NCI-H526 treated with DMSO at 0.1 percent for 48 hours (cell line): ENCODE measurements around the gene CYBC1.
"Not testable (repeated sequence)": the region's sequence is repeated elsewhere in the genome, so short reads cannot be mapped to it uniquely, and the experiment has no call there.

Experiments
- DNase-seq: peaks from one replicate; lab custom pipeline; 2025; lab: John Stamatoyannopoulos, UW

The CYBC1 gene

DNA sequence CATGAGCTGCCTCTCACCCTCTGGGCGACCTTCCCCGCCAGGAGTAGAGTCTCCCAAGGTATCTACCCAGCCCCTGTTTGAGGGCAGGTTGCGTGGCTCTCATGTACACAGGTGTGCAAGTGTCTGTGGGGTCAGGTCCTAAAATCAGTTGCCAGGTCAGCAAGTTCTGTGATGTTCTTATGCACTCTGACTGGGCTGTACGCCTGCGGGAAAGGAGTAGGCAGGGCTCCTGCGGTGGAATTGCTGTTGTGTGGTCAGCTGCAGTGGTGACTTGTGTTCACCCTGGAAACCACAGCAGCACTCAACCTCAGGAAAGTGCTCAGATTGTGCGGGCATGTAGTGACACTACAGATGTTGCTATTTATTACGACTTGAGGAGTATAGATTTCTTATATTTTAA lies 27.4 kb upstream of the CYBC1 start:
- no peak for DNase-seq

DNA sequence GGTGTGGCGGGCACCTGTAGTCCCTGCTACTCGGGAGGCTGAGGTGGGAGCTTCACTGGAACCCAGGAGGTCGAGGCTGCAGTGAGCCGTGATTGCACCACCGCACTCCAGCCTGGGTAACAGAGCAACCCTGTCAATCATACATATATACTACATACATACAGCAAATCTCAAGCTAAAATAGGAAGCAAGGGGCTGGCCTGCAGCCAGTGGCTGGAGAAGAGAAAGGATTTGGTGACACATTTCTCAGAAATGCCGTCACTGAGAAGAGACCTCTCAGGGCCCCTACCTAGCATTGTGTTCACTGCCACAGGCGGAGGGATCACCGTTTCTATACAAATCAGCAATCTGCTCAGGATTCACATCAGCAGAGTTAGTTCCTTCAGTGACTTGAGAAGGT lies 24.9 kb upstream of the CYBC1 start:
- DNase-seq = no peak

DNA sequence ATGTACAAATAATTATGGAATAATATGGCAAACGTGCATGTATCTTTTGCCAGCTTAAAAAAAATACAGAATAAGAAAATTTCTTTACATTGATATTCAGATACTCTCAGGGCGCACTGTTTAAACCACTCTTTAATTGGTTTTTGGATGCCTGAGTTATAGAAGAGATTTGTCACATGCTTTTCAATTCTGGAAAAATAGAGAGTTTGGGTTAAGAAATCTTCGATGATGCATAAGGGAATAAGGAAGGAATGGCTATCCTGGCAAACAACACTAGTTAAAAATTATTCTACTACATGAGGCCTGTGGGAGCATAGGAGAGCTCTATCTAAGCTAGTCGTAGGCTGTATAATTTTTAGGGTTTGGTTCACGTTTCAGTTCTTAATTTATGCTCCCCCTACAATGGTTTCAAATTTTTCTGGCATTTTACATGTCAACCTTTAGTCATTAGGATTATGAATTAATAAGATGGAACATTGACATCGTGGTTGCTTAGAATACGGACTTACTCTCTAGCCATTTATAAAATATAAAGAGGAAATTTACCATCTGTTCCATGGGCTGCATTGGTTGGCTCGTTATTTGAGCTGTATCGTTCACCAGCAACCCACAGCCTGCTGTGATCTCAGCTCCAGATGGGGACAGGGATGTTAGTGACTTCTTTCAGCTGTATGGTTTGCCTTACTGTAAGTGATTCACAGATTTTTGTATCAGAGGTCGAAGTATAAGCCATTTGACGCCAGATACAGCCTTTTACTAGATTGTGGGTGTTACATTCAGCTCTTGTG lies 23.9 kb upstream of the CYBC1 start:
- DNase-seq = no peak

DNA sequence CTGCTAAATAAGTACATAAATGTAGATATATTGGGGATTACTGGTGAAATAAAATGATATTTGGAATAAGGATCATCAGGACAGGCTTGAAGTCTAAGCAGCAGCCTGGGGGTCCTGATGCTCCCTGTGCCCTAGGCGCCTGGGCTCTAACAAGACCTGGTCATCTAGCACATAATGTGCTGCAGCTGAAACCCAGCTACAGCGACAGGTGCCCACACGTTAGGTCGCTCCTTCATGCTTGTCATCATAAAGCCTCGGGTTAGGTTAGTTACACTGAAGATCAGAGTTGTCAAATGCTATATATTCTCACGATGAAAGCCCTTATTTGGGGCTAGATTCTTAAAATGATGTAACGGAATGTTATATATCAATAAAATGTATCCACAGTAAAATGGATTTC lies 19.5 kb upstream of the CYBC1 start:
- no peak for DNase-seq

DNA sequence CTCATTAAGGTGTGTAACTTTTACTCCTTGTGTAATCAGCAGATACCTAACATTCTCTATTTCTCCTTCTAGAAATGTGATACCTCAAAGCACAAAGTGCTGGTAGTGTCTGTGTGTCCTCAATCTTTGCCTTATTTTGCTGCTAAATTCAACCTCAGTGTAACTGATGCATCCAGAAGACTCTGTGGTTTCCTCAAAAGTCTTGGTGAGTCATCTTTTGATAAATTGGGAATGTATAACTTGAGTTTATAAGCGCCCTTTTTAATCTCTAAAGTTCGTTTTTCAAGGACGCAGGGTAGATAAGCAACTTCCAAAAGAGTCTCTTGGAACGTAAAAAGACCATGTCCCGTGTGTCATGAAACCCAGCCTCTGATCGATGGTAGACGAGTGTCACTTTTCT lies 18.1 kb upstream of the CYBC1 start:
- no peak for DNase-seq

DNA sequence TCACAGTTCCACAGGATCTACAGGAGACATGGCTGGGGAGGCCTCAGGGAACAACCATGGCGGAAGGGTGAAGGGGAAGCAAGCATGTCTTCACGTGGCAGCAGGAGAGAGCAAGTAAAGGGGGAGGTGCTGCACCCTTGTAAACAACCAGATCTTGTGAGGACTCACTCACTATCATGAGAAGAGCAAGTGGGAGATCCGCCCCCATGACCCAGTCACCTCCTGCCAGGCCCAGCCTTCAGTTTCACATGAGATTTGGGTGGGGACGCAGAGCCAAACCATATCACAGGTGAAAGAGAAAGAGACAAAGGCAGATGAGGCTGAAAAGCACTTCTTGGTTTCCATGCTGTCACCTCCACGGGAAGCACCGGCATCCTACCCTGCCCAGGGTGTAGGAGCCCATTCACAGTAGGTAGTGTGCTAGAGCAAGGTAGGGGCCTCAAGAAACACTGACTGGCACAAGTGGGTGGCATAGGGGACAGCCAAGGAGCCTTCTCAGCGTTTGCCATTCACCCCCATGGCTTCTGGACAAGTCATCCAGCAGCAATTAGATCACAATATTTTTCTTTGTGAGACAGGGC lies 14.6 kb upstream of the CYBC1 start:
- DNase-seq = no peak

DNA sequence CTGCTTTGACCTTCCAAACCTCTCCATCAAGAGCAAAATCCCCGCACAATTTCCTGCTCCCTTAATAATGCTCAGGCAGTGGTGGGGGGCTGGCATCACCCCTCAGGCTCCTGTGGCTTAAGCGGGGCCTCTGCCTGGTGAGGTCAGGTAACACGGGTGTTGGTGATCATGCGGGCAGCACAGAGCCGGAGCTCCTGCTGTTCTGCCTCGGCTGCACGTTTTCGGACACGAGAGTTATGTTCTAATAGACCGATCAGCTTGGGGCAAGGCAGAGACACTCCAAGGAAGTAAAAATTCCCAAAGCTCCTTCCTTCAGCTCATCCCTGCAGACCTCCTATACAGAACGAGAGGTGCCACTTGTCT lies 14.0 kb upstream of the CYBC1 start:
- no peak for DNase-seq

DNA sequence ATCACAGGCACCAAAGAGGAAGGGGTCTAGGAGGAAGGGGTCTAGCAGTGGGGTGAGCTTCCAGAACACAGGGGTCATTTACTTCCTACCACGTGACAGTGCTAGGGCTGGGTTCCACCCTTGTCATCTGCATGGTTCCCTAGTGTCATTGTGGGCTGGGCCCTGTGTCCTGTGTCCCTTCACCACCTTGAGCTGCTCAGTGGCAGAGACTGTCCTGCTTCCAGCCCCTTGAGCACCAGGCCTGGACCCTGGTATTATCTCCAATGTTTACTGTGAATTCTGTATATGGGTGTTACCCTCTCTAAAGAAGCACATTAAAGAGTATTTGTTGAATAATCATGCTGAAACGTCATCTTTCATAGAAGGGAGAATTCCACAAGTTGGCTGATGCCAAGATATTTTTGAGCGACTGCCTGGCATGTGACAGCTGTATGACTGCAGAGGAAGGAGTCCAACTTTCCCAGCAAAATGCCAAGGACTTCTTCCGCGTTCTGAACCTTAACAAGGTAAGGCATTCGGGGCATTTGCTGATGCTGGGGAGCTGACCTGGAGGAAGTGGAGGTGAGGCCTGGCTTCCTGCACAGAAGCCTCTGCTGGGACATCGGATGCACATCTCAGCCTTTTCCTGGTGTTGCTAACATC lies 13.5 kb upstream of the CYBC1 start:
- DNase-seq = no peak

DNA sequence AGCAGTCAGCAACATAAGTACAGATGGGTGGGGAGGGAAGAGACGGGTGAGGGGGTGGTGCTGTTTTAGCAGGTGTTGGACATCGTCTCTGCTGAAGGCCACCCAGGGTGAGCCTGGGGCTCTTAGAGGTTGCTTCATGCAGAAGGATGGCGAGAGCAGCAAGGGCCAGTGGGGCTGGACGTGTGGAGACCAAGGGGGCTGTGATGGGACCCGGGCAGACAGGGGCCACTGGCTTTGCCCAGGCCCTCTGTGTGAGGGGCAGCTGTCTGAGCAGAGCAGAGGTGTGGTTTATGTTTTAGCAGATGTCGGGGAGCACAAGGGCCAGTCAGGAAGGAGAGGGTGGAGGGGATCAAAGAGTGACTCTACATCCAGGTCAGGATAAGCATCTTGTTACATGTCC lies 12.8 kb upstream of the CYBC1 start:
- DNase-seq = no peak

DNA sequence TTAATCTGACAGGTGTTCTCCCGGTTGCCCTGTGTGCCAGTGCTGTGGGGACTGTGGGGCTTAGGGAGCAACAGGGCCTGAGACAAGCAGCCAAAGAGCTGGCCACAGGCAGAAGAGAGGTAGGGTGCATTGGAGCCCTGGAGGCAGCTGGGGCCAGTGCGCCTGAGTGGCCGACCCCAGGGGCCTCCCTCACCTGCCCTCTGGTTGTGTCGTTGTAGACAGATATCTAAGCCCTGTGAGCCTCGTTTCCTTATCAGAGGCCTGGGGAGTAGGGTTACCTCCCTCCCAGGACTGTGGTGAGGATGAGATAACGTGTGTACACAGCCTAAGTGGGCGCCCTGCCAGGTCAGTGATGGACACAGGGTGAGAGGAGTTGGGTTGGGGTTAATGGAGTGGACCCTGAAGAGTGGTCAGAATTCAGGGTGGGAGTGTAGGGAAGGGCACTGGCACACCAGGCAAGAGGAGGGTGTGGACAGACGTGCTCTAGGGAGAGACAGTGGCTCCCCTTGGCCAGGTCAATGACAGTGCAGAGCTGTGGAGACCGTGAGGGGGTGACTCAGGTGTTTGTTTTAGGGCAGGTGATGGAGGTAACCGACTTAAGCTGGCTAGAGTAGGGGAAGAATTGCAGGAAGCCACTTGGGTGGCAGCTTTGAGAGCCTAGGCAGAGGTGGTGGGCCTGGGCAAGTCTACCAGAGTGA lies 11.4 kb upstream of the CYBC1 start:
- no peak for DNase-seq

DNA sequence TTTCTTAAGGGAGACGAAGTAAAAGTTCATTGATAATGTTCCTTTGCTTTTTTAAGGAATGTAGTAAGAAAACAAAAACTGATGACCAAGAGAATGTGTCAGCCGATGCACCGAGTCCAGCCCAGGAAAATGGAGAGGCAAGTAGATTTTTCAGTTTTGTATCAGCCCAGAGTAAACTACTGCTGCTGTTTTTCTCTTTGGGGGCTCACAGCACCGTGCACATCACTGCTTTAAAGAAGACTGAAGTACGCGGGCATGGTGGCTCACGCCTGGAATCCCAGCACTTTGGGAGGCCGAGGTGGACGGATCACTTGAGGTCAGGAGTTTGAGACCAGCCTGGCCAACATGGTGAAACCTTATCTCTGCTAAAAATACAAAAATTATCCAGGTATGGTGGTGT lies 9.4 kb upstream of the CYBC1 start:
- DNase-seq = not testable (repeated sequence)

DNA sequence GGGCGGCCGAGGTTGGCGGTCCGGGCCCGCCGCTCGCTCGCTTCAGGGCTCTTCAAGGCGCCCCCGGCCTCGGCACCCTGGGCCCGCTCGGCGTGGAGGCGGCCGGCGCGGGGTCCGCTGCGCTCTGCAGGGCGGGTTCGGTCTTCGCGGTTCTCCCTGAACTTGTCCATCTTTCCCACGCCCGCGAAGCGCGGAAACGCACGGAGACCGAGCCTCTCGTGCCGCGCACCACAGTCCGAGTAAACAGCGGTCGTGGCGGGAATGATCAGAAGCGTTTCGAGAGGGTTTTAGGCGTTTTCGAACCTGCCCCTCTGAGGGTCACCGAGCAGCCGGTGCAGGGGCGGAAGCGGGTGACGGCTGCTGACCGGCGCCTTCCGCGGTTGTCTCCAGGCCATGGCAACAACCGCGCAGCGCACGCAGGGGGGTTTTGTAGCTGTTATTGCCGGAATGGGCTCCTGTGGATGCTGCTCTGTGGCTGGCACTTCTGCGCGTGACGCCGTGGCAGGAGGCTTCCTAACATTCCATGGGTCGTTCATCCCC lies 8.4 kb upstream of the CYBC1 start:
- DNase-seq = no peak

DNA sequence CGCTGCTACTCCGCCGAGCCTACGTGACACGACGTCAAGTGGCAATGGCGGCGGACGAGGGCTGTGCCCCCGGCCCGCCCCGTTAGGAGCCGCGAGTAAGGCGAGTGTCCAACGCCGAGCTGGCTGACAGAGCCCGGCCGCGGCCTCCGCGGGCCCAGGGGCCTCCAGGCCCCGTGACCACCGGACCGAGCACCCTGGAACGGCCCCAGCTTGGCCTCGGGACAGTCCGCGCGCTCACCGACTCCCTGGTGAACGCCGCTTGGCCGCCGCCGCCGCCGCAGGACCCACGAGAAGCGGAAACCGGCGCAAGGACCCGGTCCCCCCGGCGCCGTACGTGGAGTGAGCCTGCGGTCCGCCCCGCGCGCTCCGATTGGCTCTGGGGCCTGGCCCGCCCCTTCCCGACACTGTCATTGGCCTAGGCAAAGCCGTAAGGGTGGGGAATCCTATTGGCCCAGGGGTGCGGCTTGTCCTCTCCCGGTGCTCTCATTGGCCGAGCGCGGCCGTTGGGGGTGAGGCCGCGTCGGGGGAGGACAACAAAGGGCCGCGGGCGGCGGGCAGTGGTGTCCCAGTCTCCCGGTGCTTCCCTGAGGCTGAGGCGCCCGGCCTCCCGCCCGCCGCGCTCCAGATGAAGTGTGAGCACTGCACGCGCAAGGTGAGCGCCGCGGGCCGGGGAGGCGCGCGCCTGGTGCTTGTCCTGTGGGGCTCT lies 7.8 kb upstream of the CYBC1 start, which contains the start of gene NARF:
TSS of gene NARF (plus strand) at position 563 of the 706 bp plus-strand sequence. CDS start at position 626, 63 bp downstream.
- peak; percentile 96 for DNase-seq

DNA sequence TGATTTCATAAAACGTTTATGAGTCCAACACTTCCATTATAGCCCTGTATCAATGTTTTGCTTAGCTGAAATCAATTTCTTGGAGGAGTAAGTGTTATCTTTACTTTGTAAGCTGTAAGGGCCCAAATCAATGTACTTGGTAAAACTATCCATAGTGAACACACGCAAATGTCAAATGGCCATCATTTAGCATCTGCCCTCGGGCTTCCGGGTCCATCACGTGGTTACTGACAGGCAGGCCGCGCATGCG lies 7.3 kb upstream of the CYBC1 start:
- DNase-seq = no peak

DNA sequence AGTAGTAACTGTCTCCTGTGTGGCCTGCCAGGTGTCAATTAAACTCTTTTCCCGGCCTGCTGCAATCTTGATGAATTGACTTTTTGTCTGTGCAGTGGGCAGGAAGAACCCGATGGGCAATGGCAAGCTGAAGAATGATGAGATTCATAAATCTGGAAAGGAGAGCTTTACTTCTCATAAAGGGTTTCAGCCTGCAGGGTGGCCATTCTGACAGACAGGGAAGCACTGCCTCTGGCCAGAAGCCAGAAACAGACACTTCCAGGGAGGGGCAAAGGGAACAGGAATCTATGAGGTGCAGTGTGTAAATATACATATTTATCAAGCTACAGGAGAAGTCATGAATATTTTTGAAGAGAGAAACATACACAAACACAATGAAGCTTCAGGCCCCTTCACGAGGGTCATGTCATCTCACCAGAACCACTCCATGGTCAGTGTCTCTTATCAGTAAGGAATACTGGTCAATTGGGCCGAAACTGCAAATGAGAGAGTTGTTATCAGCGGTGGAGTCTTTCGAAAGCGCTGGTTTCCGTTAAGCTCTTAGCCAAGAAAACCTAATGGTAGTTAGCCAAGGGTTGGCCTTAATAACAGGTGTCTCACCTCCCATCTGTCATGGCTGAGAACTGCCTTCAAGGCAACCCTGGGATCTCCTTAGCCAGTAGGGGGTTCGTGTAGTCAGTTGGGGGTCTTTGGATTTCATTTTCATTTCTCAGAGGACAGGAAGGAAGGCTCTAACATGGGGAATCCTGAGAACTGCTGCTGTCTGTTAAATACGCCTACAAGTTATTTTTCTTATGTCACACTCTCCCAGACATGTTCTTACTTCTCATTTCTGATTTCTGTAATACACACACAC lies 6.7 kb upstream of the CYBC1 start:
- DNase-seq = no peak

DNA sequence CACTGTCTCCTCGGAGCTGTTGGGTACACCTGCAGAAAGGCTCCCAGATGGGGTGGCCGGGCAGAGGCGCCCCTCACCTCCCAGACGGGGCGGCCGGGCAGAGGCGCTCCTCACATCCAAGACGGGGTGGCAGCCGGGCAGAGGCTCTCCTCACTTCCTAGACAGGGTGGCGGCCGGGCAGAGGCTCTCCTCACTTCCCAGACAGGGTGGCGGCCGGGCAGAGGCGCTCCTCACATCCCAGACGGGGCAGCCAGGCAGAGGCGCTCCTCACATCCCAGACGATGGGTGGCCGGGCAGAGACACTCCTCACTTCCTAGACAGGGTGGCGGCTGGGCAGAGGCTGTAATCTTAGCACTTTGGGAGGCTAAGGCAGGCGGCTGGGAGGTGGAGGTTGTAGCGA lies 3.2 kb upstream of the CYBC1 start:
- not testable (repeated sequence) for DNase-seq

DNA sequence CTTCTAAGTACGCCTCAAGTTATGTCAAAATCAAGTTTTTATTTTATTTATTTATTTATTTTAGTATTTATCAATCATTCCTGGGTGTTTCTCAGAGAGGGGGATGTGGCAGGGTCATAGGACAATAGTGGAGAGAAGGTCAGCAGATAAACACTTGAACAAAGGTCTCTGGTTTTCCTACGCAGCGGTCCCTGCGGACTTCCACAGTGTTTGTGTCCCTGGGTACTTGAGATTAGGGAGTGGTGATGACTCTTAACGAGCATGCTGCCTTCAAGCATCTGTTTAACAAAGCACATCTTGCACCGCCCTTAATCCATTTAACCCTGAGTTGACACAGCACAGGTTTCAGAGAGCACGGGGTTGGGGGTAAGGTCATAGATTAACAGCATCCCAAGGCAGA lies 2.6 kb upstream of the CYBC1 start:
- not testable (repeated sequence) for DNase-seq

DNA sequence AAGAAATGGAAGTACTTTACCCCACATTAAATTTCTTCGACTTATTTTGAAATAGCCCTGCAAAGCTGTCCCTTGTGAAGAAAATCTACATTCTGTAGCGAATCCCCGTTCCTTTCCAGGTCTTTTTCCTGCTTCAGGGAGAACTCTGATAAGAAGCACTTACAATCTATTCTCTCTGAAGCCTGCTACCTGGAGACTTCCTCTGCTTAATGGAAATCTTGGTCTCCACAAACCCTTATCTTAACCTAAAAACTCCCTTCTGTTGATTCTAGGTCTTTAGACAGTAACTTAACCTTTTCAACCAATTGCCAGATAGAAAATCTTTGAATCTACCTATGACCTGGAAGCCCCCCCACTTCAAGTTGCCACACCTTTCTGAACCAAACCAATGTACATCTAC lies 1.6 kb upstream of the CYBC1 start:
- no peak for DNase-seq

DNA sequence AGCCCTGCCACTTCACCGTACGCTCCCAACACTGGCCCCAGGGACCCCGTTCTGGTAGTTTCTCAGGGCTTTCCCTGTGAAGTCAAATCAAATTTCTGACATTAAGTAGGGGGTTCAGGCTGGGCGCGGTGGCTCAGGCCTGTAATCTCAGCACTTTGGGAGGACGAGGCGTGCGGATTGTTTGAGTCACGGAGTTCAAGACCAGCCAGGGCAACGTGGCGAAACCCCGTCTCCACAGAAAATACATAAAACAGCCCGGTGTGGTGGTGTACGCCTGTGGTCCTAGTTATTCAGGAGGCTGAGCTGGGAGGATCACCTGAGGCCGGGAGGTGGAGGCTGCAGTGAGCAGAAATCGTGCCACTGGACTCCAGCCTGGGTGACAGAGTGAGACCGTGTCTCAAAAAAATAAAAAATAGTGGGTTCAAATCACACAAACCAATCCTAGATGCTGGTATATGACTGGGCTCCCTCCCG lies 632 bp downstream of the CYBC1 start:
- DNase-seq = no peak

DNA sequence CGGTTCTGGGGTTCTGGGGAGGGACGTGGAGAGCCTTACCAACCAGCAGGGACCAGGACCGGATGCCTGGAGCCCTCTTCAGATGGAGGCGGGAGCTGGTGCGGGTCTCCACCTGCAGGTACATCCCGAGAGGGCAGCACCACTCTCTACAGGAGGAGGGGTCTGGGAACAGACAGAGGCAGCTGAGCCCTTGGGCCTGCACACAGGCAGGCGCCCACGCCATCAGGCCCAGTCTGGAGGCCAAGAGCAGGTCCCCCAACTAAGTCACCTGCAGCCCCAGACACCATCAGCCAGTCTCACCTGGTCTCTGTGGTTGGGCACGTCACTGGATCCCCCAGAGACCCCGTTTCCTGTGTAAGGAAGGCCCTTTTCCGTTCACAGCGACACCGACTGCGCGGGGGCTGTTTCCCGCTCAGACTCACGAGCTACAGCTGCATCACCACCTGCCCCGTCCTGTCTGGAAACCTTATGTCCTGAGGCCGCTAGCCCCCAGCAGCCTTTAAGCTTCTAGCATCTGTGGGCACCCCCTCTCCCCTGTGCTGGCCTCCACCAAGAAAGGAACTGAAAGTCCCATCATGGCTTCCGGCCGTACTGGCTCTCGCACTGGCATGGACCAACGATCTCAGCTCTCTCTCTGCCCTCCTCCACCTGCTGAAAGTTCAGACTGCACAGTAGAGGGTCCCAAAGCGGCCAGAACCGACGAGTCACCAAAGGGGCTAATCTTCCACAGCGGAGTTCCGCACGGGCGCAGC lies 1.2 kb downstream of the CYBC1 start:
- no peak for DNase-seq
